Activated CD8-positive, alpha-beta memory T cell treated with anti-CD3 and anti-CD28 coated beads for 48 hours (primary cell): ENCODE measurements around the gene COMMD3.
A peak's percentile ranks its signal among the peaks of the same experiment; 100 is the strongest.

Experiments used
- DNase-seq, 3 experiments: peaks; one replicate each; pipeline ENCODE4 v3.0.0-alpha.2; 2020; ENCODE audit warnings: low read depth in 2 of 3, low spot score in 2 of 3

The COMMD3 gene

DNA sequence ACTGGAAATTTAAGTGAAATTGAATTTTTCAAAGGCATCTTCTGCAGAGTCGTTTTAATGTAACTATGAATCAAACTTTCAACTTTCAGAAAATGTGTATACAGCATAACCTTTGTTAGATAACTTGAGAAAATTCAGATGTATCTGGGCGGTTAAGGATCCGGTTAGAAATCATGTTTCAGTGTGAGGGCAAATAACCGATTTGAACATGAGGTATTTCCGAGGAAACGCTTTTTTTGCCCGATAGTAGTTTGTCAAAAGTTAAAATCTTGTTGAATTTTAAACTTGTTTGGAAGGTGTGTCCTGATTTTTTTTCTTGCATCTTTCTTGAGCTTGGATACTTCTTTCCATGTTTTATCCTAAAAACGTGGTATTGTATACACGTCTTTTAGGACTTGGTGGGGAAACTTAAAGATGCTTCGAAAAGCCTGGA, 3.4 kb downstream of the COMMD3 start:
- DNase-seq = no peak

DNA sequence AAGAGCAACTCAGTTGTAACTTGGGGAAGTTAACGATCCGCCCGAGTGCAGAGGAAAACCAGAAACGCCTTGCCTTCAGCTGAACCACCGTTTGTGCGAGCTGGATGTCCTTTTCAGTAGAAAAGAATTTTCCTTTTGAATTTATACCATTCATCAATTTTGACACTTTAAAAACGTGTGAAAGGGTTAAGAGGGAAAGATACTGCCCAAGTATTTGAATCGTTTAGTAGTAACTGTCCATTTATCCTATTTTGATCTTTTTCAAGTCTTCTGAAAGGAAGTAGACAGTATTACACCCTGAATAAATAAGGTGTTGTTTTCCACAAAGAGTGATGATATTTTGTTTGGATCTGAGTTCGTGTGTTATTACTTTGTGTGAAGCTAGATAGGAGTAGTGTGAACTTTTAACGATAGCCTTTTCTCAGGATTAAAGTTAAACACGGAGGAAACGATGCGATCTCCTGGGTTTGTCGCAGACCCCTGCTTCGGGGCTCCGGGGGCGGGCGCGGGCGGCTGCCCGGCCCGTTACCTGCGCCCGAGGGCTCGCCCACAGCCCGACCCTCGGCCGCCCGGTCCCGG, 3.9 kb downstream of the COMMD3 start:
- DNase-seq = no peak

DNA sequence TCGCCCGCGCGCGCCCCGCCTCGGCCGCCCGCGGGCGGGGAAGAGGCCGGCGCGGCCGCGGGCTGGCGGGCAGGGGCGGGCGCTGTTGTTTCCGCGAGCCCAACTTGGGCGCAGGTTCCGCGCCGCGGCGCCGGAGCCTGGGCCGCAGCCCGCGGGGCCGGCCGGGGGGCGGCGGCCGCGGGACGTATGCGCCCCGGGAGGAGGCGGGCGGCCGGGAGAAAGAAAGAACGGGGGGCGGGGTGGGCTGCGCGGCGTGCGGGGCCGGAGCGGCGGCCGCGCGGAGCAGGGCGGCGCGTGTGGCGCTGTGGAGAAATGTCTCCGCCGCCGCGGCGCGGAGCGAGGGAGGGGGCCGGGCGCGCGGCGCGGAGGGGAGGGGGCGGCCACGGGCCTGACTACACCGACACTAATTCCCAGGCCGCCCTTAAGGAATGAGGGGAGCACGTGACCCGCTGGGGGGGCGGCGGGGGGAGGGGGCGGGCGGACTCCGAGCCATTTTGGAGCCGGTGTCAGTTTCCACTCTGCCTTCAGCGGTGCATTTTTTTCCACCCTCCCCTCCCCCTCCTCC, 4.5 kb downstream of the COMMD3 start, which contains the start of gene BMI1:
Gene BMI1, plus strand, starts transcription at position 509 of the 565 bp plus-strand sequence. CDS start 5,351 bp downstream, outside the sequence.
- DNase-seq = no peak

DNA sequence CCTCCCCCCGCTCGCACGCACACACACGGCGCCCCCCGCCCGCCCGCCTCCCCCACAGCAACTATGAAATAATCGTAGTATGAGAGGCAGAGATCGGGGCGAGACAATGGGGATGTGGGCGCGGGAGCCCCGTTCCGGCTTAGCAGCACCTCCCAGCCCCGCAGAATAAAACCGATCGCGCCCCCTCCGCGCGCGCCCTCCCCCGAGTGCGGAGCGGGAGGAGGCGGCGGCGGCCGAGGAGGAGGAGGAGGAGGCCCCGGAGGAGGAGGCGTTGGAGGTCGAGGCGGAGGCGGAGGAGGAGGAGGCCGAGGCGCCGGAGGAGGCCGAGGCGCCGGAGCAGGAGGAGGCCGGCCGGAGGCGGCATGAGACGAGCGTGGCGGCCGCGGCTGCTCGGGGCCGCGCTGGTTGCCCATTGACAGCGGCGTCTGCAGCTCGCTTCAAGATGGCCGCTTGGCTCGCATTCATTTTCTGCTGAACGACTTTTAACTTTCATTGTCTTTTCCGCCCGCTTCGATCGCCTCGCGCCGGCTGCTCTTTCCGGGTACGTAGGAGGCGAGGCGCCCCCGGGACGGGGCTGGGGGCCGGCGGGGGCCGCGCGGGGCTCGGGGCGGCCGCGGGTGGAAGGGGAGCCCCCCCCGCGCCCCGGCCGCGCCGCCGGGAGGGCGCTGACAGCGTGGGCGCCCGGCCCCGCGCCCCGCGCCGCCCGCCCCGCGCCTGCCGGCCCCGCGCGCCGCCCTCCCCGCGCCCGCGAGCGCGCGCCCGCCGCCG, 5.2 kb downstream of the COMMD3 start:
- no peak for DNase-seq

DNA sequence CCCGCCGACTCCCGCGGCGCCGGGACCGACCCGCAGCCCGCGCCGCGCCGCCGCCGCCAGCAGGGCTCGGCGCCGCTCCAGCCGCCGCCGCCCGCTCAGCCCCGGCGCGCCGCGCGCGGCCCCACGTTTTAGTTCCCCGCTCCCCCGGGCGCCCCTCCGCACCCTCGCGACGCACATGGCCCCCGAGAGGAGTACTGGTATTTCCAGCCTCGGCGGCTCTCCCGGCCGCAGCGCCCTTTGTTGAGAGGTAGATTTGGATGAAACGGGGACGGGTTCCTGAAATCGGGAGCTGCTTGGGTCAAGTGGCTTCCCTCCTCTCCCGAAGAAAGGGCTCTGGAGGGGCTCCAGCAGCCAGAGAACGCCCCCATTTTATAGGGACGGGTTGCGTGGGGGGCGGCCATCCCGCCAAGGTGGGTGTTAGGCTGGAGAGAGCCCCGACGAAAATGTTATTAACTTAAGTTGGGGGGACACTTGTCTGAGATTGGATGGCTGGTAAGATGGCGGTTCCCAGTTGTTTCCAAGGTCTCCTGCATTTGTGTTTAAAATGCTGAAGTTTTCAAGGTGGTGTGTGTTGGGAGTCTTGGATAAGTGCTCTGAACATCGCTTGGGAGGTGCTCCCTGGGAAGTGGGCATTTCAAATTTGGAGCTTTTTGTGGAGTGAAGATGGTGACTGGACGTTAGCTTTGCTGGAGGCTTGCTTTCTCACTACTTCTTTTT, 5.9 kb downstream of the COMMD3 start:
- no peak for DNase-seq

DNA sequence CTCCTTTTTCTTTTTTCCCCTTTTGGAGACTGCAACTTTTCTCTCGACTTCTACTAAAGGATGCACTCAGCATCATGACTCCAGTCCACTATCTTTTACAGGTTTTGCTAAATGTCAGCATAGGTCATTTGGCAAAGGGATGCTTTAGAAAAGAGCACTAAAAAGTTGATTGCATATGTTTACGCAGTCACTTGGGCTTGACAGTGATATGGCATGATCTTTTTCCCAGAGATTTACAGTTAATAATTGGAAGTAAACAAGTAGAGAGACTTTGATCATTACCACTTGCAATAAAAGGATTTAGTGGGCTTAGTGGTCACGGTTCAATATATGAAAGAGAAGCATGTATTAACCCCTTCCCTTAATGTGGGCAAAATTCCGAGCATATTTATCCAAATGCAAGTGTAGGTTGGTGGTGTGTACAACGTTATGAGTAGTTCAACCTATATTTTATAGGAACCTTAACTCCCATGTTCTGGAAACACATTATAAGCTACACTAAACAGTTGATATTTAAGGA, 6.5 kb downstream of the COMMD3 start:
- DNase-seq = no peak

DNA sequence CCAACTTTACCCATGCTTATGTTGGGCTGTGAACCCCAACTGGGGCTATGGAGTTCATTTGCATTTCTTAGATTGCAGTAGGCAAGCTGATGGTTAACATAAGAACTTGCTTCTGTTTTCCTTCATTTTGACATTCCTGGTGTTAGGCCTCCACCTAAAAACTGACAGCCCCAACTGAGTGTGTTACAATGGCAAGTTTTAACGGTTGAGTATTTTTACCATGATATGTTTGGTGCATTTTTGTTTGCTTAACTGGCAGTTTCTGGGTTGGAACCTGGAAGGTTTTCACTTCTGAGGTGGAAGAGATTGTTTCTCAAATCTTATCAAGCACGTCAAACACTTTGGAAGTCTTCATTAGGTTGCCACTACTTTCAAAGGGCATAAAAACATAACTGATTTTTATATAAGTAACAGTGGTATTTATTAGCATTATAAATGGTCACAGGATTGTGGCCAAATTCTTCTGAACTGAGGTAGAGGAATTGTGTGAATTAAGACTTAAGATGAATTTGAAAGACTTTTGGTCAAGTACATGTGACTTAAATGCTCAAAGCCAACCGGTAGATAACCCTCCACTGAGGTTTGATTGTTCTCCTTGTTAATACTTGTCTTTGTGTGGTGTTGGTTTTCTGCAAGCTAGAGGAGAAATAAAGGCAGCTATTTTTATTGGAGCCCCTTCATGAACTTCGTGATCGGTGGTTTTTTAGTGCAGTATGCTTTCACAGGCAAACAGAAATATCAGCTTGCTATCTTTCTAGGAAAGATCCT, 7.5 kb downstream of the COMMD3 start:
- DNase-seq = no peak

DNA sequence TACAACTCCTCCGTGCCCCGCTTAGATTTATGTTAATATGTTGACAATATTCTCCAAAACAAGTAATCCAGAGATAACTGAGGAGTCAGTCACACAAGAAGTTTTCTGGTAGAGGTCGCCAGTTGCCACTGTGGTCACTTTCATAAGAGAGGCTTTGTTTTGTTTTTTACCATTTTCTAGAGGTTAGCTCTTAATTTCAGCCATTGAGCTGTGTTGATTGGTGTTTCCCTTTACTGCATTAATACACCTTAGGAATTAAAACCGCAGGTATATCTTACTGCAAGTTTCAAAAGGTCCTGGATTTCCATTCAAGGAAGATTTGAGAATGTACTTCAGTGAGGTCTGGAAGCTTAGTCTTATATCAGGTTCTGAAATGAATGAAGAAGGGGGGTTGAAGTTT, 8.2 kb downstream of the COMMD3 start:
- no peak for DNase-seq

DNA sequence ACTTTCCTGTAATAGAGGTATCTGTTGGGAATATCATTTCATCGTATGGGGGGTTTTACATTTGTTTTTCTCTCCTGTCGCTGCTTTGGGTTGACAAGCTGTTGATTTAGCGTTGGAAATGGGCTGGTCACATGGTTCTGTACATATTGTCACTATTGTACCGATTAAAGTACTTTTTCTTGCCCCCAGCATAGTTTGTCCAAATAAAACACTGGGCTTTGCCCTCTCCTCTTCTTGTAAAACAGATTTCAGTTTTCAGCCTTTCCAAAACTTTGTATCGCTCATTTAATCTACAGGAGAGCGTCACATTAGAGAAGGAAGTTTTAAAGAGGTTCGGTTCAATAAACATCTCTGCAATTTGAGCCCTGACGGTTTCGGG, 8.7 kb downstream of the COMMD3 start:
- DNase-seq = no peak

DNA sequence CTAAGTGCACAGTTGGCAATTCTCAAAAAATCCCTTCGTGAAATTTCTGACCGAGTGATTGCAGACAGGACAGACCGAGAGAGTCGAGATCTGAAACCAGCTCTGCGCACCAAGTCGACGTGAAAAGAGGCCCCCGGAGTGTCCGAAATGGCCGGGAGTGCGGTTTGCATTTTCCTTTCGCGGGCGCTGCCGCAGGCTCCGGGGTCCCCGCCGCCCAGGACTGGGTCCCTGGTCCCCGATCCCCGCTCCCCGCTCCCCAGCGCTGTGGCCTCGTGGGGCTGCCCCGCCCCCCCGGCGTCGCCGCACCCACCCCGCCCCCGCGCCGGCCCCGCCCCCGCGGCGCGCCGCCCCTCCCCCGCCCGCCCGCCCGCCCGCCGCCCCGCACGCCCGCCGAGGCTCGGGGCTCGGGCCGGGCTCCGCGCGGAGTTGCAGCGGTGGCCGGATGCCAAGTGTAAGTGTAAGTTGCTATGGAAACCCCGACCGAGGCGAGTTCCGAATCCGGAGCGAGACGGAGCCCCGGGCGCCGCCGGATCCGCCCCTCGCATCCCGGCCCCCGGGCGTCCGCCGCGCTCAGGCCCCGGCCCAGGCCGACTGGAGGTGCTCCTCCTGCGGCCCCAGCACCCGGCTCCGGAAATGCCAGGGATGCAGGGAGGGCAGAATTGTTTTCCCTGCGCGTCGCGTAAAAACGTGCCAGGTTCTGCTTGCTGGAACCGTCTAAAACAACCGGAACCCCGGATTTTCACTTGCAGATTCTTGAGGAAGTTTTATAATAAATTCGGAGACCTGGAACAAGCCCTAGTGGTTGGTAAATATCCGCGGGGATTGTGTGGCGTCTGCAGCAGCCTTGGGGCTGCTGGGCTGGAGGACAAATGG, 9.3 kb downstream of the COMMD3 start:
- peak in 1 of 3 experiments; percentile 32 for DNase-seq

DNA sequence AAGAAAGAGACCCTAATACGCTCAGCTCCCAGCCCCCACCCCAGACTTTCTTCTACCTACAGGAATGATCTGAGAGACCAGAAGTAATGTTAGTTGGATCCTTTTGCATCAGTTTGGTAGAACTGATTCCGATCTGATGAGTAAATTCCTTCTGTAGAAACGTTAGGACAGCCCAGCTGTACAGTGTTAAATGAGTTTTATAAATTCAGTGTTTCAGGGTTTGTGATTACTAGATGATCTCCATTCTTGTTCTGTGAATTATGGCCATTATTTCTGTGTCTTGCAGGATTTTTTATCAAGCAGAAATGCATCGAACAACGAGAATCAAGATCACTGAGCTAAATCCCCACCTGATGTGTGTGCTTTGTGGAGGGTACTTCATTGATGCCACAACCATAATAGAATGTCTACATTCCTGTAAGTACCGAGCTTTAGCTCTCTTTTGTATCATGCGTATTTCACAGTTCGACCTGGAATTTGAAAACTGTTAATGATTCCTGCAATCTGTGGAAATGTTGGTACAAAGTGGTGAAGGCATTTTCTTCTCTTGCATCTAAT, 10.0 kb downstream of the COMMD3 start:
- DNase-seq = no peak

DNA sequence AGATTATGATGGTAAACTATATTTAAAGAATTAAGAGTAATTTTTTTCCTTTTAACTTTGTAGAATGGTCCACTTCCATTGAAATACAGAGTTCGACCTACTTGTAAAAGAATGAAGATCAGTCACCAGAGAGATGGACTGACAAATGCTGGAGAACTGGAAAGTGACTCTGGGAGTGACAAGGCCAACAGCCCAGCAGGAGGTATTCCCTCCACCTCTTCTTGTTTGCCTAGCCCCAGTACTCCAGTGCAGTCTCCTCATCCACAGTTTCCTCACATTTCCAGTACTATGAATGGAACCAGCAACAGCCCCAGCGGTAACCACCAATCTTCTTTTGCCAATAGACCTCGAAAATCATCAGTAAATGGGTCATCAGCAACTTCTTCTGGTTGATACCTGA, 13.0 kb downstream of the COMMD3 start:
- DNase-seq = no peak

DNA sequence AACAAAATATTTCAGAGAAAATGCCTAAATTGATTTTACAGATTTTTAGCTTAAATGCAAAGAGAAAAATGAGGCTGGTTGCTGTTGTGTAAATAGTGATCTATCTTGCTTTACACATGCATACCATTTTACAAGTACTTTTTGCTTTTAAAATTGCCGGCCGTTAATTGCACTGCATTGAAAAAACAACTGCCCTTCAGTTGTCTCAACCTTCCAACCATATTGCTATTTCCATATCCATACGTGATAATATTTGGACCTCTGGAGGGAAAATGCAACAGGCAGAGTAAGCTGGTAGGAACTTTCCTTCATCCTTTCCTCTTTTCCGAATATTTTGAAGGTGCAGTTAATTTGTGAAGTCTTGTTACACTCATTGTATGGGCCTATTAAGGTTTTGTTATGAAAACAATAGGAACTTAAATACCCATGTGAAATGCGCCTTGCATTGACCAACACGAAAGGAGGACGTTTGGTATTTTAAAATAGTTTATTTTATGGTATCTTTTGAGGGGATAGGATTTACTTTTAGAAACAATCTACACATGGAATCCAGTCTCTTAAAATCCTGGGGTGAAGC, 16.0 kb downstream of the COMMD3 start:
- DNase-seq = no peak

DNA sequence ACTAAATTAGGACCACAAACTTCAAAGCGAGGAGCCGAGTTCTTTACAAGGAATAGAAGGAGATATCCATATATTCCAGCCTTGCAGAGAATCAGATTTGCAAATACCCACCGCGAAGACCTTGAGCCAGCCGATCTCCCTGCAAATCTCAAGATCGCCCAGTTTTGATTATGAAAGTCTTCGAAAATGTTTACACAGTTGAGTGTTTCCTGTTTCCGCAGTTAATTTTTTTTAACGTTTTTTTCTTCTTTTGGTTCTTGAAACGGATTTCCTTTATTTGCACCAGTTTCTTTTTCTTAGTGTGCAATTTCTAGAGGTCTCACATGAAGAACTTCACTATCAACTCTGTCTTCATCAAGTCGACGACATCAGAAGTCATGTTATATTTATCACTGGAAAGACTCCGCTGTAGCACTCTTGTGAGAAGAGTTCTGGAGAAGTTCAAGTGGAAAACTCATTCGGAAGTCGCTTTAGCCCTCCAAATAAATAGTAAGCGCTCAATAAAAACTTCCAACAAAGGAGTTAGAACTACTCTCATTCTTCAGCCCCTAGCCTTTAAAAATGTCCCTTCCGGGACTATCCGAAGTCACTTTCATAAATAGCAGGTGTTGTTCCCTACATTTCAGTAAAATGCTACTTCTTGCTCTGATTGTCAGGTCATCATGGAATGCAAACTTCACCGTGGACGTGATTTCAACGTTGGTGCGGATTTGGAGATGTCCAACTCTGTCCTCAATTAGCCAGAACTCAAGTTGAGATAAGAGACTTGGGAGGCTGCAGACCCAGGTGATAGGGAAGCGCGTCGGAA, 17.2 kb downstream of the COMMD3 start:
- no peak for DNase-seq

DNA sequence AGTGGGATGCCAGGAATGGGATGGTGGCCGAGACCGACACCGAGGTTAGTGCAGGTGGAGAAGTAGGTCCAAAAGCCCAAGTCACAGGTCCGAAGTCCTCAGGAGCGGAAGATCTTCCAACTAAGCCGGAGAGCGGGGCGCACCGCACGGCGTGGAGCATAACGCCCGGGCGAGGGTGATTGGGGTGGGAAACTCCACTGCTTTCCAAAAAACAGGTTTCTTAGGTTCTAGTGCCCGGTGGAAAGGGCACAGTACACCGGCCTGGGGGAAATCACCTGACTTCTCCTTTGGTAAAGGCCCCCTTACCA, 17.7 kb downstream of the COMMD3 start:
- no peak for DNase-seq

DNA sequence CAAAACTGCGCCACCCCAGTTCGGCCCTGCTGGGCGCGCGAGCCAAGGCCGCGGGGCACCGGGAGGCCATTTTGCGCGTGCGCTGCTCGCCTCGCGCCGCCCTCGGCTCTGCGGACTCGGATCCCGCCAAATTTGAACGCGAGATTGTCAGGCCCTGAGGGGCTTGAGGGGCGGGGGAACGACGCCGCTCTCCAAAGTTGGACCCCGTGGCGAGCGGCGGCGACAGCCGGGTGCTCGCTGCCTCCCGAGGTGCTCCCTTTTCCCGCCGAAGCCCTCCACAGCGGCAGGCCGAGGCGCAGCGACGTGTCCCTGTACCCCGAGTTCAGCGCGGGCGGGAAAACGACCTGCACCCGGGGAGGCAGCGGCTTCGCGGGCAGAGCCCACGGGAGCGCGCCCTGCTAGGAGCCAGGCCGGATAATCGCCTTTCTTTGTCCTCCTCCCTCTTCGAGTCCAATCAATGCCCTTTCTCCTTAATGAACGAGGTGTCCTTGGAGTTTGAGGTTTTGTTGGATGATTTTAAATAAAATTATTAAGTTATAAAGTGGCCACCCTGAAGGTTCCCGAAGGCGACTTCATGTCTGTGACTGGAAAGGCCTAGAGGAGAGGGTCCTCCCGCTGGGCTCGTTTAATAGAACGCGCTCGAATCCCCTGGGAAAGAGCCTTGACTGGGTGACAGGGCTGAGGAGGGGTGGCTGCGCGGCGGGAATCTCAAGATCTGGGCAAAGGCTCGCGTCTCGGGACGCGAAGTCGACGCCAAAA, 18.4 kb downstream of the COMMD3 start:
- DNase-seq = no peak

DNA sequence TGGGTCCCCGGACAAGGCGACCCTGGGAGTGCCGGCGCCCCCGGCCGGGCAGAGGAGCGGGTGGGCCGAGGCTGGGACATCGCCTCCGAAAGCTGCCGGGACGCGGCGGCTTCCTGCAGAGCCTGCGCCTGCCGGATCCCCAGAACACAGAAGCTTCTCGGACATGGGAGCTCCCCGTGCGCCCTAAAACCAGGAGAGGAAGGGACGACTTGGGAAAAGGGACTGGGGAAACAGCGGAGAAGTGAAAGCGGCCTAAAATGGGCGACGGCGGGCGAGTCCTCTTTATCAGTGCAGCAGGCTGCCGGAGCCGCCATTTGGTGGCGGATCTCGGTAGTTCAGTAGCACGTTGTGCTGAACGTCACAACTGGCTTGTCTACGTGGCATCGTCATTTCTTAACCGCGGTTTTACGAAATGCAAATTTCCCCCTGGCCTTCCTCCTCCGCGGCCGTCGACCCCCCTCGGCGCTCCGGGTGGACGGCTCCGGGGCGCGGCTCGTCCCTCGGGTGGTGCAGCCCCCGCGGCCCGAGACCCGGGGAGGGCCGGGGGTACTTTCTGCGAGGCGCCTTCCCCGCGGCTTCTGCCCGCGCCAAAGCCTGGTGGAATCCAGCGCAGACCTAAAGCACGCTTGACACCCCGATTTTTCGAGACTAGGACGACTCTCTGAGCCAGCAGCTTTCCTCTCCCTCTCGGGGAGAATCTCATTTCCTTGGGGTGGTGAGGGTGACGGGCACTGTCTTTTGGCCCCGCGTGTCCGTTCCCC, 19.2 kb downstream of the COMMD3 start:
- DNase-seq = peak in 1 of 3 experiments; percentile 52
